Subcutaneous adipose tissue (tissue), 4 donors: ENCODE results near the gene EIF4G3. TPM values are rescaled to one million over a fixed set of nuclear protein-coding genes. Genes with fewer than 3 reads are reported as not detected.

Experiments
- total RNA-seq, 4 donors: library from RNA; depleted of rRNA; stranded (reverse); fragments of >200 nt; gene quantifications; one replicate each; pipeline ENCODE4 v1.1.0, GENCODE V29; 2016
- TF ChIP-seq, protein P1 (sequence below): fragments of 450-650 bp; IDR thresholded peaks from one replicate; pipeline ENCODE4 v1.5.1; 2016; ENCODE audit warnings: low read depth, mild to moderate bottlenecking, control low read depth, antibody characterized with exemption, moderate library complexity

Gene EIF4G3
- total RNA-seq, 4 donors from 2014 or later, result 41.0 to 60.2 (median 51.7) TPM

DNA sequence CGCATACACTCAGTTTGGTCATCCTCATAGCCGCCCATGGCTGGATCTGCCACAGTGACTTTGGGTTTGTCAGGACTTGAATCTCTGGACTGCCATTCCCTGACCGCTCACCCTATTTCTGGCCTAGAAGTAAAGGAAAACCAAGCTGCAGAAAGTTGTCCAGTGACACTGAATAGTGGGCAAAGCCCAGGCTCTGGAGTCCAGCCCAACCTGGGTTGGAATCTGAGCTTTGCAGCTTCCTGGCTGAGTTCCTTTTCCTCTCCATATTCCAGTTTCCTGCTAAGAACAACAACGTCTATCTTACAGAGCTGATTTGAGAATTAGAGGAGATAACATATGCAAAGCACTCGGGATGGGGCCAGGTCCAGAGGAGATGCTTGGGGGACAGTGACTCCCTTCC lies 15.6 kb upstream of the EIF4G3 start:
- TF ChIP-seq, protein P1, sequence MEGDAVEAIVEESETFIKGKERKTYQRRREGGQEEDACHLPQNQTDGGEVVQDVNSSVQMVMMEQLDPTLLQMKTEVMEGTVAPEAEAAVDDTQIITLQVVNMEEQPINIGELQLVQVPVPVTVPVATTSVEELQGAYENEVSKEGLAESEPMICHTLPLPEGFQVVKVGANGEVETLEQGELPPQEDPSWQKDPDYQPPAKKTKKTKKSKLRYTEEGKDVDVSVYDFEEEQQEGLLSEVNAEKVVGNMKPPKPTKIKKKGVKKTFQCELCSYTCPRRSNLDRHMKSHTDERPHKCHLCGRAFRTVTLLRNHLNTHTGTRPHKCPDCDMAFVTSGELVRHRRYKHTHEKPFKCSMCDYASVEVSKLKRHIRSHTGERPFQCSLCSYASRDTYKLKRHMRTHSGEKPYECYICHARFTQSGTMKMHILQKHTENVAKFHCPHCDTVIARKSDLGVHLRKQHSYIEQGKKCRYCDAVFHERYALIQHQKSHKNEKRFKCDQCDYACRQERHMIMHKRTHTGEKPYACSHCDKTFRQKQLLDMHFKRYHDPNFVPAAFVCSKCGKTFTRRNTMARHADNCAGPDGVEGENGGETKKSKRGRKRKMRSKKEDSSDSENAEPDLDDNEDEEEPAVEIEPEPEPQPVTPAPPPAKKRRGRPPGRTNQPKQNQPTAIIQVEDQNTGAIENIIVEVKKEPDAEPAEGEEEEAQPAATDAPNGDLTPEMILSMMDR, result no peak

DNA sequence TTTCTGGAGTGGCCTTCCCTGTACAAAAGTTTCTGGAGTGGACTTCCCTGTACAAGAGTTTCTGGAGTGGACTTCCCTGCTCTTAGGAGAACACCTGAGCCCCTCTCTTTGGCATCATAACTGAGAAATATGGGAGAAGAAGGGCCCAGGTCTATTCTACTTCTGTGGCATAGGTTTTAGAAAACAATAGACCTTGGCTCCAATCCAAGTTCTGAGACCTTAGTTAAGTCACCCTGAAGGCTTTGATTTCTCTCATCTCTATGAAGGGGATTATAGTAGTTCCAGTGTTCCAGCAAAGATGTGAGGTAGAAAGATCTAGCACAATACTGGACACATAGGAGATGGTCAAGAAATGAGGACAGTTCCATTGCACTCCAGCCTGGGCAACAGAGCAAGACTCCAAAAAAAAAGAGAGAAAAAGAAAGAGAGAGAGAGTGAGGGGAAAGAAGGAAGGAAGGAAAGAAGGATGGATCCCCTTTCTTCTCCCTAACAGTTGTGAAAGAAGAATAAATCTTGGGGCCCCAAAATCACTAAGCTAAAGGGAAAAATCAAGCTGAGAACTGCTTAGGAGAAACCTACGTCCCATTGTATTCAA lies 13.3 kb upstream of the EIF4G3 start:
- TF ChIP-seq, protein P1, result no peak

DNA sequence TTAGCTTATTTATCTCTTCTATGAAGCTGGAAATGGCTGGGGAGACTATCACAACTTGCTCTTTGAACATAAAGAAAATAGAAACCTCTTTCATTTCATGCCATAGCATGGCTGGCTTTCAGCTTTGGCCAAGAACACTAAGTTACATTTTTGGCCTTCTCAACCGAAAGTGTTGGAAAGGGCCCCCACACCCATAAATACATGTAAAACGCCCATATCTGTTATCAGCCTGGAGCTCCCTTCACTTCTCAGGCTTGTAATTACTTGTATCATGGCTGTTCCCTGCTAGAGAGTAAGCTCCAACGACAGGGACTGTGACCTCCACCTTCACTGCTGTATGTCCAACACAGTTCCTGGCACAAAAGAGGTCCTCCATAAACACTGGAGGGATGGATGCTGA lies 12.7 kb upstream of the EIF4G3 start:
- TF ChIP-seq, protein P1, result no peak

DNA sequence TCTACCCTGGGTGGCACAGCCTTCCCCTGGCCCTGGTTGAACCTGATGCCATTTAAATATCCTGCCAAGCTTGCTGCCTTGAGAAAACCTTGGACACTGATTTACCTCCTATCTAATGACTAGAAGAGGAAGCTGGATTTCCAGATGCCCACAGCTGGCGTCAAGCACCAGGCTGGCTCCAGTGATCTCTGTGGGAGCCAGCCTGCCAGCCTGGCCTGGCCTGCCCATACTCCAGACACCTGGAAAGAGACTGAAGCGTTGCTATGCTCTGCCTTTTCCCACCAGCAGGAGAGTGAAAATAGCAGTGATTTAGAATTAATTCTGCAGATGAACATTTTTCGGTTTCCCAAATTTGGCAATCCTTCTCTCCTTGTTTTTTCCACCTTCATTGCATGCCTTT lies 11.5 kb upstream of the EIF4G3 start:
- TF ChIP-seq, protein P1, result no peak

DNA sequence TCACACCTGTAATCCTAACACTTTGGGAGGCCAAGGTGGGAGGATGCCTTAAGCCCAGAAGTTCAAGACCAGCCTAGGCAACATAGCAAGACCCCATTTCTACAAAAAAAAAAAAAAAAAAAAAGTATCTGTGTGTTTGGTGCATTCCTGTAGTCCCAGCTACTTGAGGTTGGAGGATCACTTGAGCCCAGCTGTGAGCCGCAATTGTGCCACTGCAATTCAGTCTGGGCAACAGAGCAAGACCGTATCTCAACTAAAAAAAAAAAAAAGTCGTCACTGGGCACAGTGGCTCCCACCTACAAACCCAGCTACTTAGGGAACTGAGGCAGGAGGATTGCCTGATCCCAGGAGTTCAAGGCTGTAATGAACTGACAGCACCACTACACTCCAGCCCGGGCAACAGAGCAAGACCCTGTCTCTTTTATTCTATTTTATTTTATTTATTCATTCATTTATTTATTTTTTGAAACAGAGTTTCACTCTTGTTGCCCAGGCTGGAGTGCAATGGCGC lies 8.6 kb upstream of the EIF4G3 start:
- TF ChIP-seq, protein P1, result no peak

DNA sequence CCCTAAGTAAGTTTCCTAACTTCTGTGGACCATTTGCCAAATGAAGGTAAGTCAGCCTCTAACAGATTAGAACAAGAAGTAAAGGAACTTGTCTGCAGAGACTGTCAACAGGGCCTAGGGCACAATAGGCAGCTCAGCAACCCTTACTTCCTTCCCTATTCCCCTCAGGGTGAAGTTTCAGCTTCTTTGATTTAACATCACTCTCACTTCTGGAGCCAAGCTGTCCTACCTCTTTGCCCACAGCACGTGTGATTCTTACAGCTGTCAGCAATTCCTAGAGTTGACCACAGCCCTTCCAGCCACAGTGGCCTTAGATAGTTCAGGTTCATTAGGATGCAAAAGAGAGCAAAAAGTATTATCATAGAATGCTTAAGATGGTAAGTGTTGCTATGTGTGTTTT lies 7.6 kb upstream of the EIF4G3 start:
- TF ChIP-seq, protein P1, result no peak

DNA sequence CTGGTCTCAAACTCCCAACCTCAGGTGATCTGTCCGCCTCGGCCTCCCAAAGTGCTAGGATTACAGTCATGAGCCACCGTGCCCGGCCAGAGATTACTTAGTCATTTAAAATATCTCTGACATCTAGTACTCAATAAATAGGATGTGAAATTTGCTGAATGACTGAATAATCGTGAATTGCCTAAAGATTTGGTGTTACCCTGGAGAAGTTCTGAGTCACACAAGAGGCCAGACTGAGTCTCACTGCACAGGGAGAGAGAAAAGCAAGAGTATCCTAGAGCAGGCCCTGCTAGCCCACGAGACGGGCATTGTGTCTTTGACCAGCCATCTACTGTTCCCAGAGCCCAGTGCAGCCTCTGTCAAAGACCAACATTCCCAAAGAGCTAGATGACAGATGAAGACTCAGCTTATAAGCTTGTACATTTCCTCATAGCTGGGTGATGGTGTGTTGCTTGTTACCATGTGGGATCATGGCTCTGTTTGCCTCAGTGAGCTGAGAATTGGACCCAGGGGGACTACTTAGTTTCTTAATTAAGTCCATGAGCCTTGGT lies 5.6 kb upstream of the EIF4G3 start:
- TF ChIP-seq, protein P1, result no peak
